Neural progenitor cell (in vitro differentiated cells): ENCODE measurements around the gene RMND5A. TPM values are rescaled to one million over a fixed set of nuclear protein-coding genes. Genes with fewer than 3 reads are reported as not detected.

ENCODE experiments used
- DNase-seq: peaks from one replicate; pipeline ENCODE4 v3.0.0-alpha.2; 2016; ENCODE audit warnings: low spot score
- H2AFZ ChIP-seq: fragments of 200-600 bp; sonication (generic); replicated peaks from 2 replicates; pipeline ENCODE4 v1.6.1; 2016; ENCODE audit warnings: antibody characterized with exemption
- H3F3A ChIP-seq: fragments of 200-600 bp; sonication (generic); 2 replicates; pipeline ENCODE4 v1.6.1; 2016; ENCODE audit warnings: antibody characterized with exemption, low read depth
- H3K27ac ChIP-seq: fragments of 200-600 bp; sonication (generic); 2 replicates; pipeline ENCODE4 v1.5.1; 2016; ENCODE audit warnings: mild to moderate bottlenecking
- H3K27me3 ChIP-seq: fragments of 200-600 bp; sonication (generic); 2 replicates; pipeline ENCODE4 v1.6.1; 2016; ENCODE audit warnings: mild to moderate bottlenecking, moderate library complexity
- H3K36me3 ChIP-seq: fragments of 200-600 bp; sonication (generic); 2 replicates; pipeline ENCODE4 v1.5.1; 2016
- H3K4me1 ChIP-seq: fragments of 200-600 bp; sonication (generic); 2 replicates; pipeline ENCODE4 v1.6.1; 2016; ENCODE audit warnings: mixed run types
- H3K4me2 ChIP-seq: fragments of 200-600 bp; sonication (generic); 2 replicates; pipeline ENCODE4 v1.6.1; 2016
- H3K4me3 ChIP-seq: fragments of 200-600 bp; sonication (generic); 2 replicates; pipeline ENCODE4 v1.5.1; 2016
- H3K79me2 ChIP-seq: fragments of 200-600 bp; sonication (generic); 2 replicates; pipeline ENCODE4 v1.6.1; 2016; ENCODE audit warnings: low read depth
- H3K9ac ChIP-seq: fragments of 200-600 bp; sonication (generic); 2 replicates; pipeline ENCODE4 v1.6.1; 2016
- H3K9me3 ChIP-seq: fragments of 200-600 bp; sonication (generic); 2 replicates; pipeline ENCODE4 v1.5.1; 2016; ENCODE audit warnings: low read depth
- H4K20me1 ChIP-seq: fragments of 200-600 bp; sonication (generic); 2 replicates; pipeline ENCODE4 v1.6.1; 2016; ENCODE audit warnings: low read depth
- H3K27ac Mint-ChIP-seq: 3 replicates; pipeline ENCODE4 v1.8.0; 2021; ENCODE audit warnings: mixed read lengths
- H3K27me3 Mint-ChIP-seq: 2 replicates; pipeline ENCODE4 v1.8.0; 2022; ENCODE audit warnings: low read depth, mild to moderate bottlenecking, inconsistent platforms, moderate library complexity, mixed read lengths; ENCODE audit not compliant: insufficient read depth
- H3K36me3 Mint-ChIP-seq: 3 replicates; pipeline ENCODE4 v1.8.0; 2021; ENCODE audit warnings: mixed read lengths
- H3K4me1 Mint-ChIP-seq: 3 replicates; pipeline ENCODE4 v1.8.0; 2021; ENCODE audit warnings: mixed read lengths
- H3K4me3 Mint-ChIP-seq: 3 replicates; pipeline ENCODE4 v1.8.0; 2021; ENCODE audit warnings: mild to moderate bottlenecking, moderate library complexity, mixed read lengths
- H3K9me3 Mint-ChIP-seq: 3 replicates; pipeline ENCODE4 v1.8.0; 2020; ENCODE audit warnings: mixed read lengths
- CTCF ChIP-seq: fragments of 200-600 bp; sonication (generic); IDR thresholded peaks from 2 replicates; pipeline ENCODE4 v1.5.1; 2017; ENCODE audit warnings: antibody characterized with exemption, mild to moderate bottlenecking
- EZH2 ChIP-seq: fragments of 200-600 bp; sonication (generic); IDR thresholded peaks from 2 replicates; pipeline ENCODE4 v1.6.1; 2017; ENCODE audit warnings: antibody characterized with exemption, mild to moderate bottlenecking, moderate library complexity
- EZH2phosphoT487 ChIP-seq: fragments of 200-600 bp; sonication (generic); IDR thresholded peaks from 2 replicates; pipeline ENCODE4 v1.6.1; 2017; ENCODE audit warnings: antibody characterized with exemption
- total RNA-seq: library from RNA; depleted of rRNA; stranded (reverse); fragments of >200 nt; gene quantifications from 2 replicates; pipeline ENCODE4 v1.2.3, GENCODE V29; 2015; ENCODE audit warnings: low replicate concordance

RMND5A gene
- total RNA-seq, 1 donor from 2014 or later = 107 TPM

- Histone ChIP-seq H3F3A (peaks cover 4% of the 10 kb centered on the region), H3K27ac (no peak overlapping the region), H3K36me3 (no peaks in the 10 kb centered on the region), H4K20me1 (peaks cover 3% of the 10 kb centered on the region), H3K4me1 (peaks cover 7% of the 10 kb centered on the region), H2AFZ (peak overlapping the region; percentile 6), H3K27me3 (peaks cover 96% of the 10 kb centered on the region), H3K79me2 (no peaks in the 10 kb centered on the region), H3K4me3 (peak overlapping the region; percentile 13), H3K9ac (no peak overlapping the region), H3K9me3 (no peaks in the 10 kb centered on the region), H3K4me2 (peak overlapping the region; percentile 65)
- Mint-ChIP-seq H3K36me3 (no peaks in the 10 kb centered on the region), H3K27ac (no peak overlapping the region), H3K4me3 (peak overlapping the region; percentile 75), H3K4me1 (peaks cover 13% of the 10 kb centered on the region), H3K27me3 (peaks cover 59% of the 10 kb centered on the region), H3K9me3 (peaks cover 10% of the 10 kb centered on the region)
- TF ChIP-seq CTCF = no peak
- TF ChIP-seq EZH2 = peak; percentile 80
- TF ChIP-seq EZH2phosphoT487 = peak; percentile 92
- peak; percentile 9 for DNase-seq
Observed at GRCh38 chr2:86790134-86790675, 70.1 kb downstream of the RMND5A start.

GRCh38 chr2:86790676-86791572 is 70.8 kb downstream of the RMND5A start, which contains the start of gene CD8A:
TSS of gene CD8A (minus strand) at chr2:86790913. CDS start at chr2:86790825, 88 bp downstream.
- peak within 1 kb of the TSS; percentile 65 for H3K4me2 ChIP-seq

GRCh38 chr2:86791573-86791972 is 71.5 kb downstream of the RMND5A start:
- Mint-ChIP-seq H3K4me3 (peak overlapping the region; percentile 82), H3K27me3 (peaks cover 59% of the 10 kb centered on the region), H3K9me3 (peaks cover 17% of the 10 kb centered on the region), H3K36me3 (no peaks in the 10 kb centered on the region), H3K27ac (no peak overlapping the region), H3K4me1 (peaks cover 13% of the 10 kb centered on the region)
- DNase-seq = peak; percentile 20
- H3K9me3 ChIP-seq = no peaks in the 10 kb centered on the region
- H3K4me1 ChIP-seq = peaks cover 7% of the 10 kb centered on the region
- H3K27ac ChIP-seq = no peak overlapping the region
- peaks cover 3% of the 10 kb centered on the region for H4K20me1 ChIP-seq
- H3K9ac ChIP-seq = no peak overlapping the region
- peaks cover 87% of the 10 kb centered on the region for H3K27me3 ChIP-seq
- H3K36me3 ChIP-seq = no peaks in the 10 kb centered on the region
- peaks cover 4% of the 10 kb centered on the region for H3F3A ChIP-seq
- no peaks in the 10 kb centered on the region for H3K79me2 ChIP-seq
- peak overlapping the region; percentile 13 for H3K4me3 ChIP-seq
- H3K4me2 ChIP-seq = peak overlapping the region; percentile 65
- no peak overlapping the region for H2AFZ ChIP-seq
- no peak for TF ChIP-seq CTCF
- no peak for TF ChIP-seq EZH2phosphoT487
- no peak for TF ChIP-seq EZH2

More at GRCh38 chr2:86790676-86791572, 70.8 kb downstream of the RMND5A start, which contains the start of gene CD8A:
- H3K9me3 ChIP-seq = no peaks in the 10 kb centered on the region
- Mint-ChIP-seq H3K4me1 (peaks cover 13% of the 10 kb centered on the region), H3K27ac (no peak within 1 kb of the TSS), H3K36me3 (no peaks in the 10 kb centered on the region), H3K27me3 (peaks cover 59% of the 10 kb centered on the region), H3K9me3 (peaks cover 11% of the 10 kb centered on the region), H3K4me3 (peak within 1 kb of the TSS; percentile 82)
- no peaks in the 10 kb centered on the region for H3K79me2 ChIP-seq
- peaks cover 3% of the 10 kb centered on the region for H4K20me1 ChIP-seq
- H3F3A ChIP-seq = peaks cover 4% of the 10 kb centered on the region
- peaks cover 93% of the 10 kb centered on the region for H3K27me3 ChIP-seq
- peak within 1 kb of the TSS; percentile 13 for H3K4me3 ChIP-seq
- H3K4me1 ChIP-seq = peaks cover 7% of the 10 kb centered on the region
- no peaks in the 10 kb centered on the region for H3K36me3 ChIP-seq
- DNase-seq = peak; percentile 53
- no peak within 1 kb of the TSS for H3K27ac ChIP-seq
- TF ChIP-seq EZH2phosphoT487 (peak; percentile 82), EZH2 (peak; percentile 91), CTCF (no peak)
- H3K9ac ChIP-seq = no peak within 1 kb of the TSS
- H2AFZ ChIP-seq = peak within 1 kb of the TSS; percentile 6
